GM18519 (cell line): Measurements from ENCODE around the gene KCTD15.

ENCODE experiments used
- ATAC-seq: cut with Tn5 transposase; IDR thresholded peaks from one replicate; pipeline ENCODE4 v1.9.1; 2021; ENCODE audit warnings: mild to moderate bottlenecking, moderate library complexity; ENCODE audit not compliant: unreplicated experiment, low FRiP score

KCTD15 gene

DNA sequence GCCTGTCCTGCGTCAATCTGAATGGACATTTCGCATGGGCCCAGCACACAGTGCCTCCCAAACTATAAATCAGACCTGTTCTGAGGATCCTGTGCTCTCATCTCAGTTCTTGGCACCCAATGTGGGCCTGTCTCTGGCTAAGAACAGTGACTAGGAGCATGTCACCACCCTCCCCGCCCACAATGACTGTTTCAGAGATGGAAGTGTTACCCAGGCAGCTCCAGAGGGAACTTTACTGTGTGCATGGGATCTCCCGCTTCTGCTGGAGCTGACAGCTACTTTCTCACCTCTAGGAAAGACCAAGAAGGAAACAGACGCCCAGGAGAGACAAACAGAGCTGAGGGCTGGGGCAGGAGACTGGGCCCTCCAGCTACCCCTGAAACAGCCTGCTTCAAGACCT lies 45.0 kb downstream of the KCTD15 start:
- no peak for ATAC-seq

DNA sequence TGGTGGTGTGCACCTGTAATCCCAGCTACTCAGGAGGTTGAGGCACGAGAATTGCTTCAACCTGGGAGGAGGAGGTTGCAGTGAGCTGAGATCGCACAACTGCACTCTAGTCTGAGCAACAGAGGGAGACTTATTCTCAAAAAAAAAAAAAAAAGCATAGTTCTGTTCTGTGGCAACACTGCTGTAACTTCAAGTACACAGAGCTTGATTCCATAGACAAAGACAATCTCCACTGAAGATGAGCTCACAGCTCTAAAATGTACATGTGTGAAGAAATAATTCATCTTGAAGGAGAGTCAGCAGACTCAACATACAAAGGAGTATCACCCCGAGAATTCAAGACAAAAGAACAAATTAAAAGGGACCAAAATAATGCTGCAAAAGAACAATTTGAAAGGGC lies 47.8 kb downstream of the KCTD15 start:
- ATAC-seq: no peak

DNA sequence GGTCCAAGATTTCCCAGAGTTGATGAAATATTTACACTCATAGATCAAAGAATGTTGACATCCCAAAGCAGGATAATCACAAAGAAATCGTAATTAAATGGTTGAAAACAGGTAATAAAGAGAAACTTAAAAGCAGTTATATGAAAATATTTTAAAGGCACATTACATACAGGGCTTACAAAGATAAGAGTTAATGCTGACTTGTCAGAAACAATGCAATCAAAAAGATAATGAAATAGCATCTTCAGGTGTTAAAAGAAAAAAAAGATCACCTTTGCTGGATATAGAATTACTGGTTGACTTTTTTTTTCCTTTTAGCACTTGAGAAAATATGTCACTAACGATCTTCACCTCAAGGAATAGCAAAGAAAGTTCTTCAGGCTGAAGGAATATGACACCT lies 48.8 kb downstream of the KCTD15 start:
- no peak for ATAC-seq

DNA sequence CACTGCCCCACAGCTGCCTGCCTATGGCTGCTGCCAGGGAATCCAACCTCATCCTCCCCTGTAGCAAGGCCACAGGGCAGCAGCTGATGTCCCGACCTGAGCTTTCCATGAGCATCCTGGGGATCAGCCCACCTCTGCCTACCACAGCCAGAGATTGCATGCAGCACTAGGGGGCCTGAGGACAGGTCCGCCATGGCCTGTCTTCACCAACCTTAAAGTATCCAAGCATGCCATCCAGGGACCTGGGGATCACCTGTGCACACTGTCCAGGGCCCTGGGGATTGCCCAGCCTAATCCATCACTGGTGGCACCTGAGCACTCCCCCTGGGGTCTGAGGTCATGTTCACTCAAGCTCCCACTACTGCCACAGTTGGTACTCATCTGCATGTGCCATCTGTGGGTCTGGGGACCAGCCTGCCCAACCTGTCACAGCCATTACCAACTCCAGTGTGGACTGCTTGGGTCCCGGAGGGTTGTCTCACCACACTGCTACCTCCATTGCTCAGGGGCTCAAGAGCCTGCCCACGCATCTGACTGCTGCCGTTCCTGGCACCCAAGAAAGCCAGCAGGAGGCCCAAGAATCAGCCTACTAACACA lies 53.0 kb downstream of the KCTD15 start:
- ATAC-seq: no peak

DNA sequence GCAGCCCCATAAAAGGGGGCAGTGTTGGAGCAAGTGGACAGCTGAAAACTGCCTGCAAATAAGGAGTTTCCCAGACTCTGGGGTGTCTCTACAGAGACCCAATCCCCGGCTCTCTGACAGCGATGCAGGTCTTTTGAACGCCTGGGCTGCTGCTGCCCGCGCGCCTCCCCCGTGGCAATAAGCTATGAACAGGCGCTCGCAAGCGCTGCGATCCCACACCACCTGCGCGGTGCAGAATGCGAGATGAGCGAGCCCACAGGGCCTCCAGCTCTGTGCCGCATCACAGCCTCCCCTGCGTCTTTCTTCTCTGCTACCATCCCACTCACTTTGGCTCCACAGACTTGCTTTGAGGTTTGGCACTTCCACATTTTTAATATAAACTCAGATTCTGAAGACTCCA lies 62.3 kb downstream of the KCTD15 start:
- ATAC-seq: no peak

DNA sequence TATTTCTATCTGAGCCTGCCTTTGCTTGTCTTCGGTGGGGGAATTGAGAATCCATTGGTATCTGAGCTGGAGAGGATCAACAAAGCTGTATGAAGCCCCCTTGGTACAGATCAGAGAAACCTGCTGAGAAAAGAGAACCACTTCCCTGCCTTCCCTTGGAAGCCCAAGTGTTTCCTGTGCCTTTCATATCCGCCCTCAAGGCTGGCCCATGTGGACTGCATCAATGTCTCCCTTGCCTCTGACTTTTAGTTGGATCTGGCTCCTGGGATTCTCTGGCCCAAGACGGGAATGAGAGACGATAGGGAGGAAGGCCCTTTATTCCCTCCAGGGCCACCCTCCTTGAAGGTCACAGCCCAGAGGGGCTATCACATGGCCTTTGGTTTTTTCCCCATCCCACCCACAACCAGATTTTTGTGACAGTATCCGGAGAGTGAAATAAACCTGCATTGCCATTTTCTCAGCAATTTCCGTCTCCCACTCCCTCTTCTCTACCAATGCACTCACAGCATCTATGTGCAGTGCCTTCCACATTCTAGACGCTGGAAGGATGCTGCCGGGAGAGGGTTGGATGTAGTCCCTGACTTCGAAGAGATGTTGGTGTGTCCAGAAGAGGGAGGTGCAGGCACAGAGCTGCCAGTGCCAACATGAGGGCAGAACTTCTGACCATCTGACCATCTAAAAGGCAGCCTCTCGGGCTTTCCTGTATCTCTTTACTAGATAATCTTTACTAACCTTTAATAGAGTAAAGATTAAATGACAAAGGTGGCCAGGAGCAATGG lies 63.8 kb downstream of the KCTD15 start:
- no peak for ATAC-seq

DNA sequence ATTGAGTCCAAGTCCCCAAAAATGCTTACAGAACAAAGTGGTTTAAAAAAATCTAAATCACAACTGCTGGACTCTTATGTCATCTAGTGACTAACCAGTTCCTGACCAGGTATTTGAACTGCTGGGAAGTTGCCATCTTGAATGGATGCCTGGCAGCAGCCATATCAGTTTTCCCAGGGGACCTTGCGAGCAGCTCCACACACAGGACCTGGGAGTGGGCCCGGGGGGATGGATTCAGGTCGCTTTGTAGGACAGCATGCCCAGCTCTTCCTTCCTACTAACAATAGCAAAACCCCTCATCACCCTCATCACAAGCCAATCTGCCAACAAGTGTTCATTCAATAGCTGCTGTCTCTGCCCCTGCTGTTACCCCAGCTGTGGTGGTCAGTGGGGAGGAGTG lies 65.3 kb downstream of the KCTD15 start:
- ATAC-seq: no peak

DNA sequence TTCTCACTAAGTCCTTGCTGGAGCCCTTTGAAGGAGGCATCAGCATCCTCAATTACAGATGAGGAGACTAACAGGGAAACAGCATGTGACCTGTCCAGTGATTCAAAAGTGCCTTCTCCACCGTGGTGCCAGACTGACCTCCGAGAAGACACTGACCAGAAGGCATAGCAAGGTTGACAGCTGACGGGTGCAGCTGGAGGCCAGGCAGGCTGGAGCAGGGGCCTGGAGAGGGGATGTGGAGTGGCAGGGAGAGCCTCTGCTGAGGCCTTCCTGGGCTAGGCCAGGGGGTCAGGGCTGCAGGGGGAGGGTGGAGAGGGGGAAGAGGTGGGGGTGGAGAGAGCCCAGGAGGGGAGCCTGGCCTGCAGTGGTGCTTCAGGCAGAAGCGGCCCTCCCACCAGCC lies 66.3 kb downstream of the KCTD15 start:
- ATAC-seq: no peak

DNA sequence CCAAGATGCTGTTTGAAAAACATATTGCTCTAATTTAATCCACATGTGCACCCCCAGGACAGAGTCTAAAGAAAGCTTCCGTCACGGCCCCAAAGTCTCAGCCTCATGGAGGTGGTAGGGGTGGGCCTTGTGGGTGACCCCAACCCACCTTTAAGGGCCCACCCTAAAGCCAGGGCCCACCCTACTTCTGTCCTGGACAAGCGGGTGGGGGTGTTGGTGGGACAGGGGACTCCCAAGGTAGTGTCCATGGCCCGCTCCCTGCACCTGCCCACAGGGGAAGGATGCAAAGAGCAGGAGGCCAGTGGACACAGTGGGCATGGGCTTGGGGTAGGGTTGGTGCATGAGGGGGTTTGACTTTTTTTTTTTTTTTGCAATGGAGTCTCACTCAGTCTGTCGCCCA lies 66.8 kb downstream of the KCTD15 start:
- ATAC-seq: no peak

DNA sequence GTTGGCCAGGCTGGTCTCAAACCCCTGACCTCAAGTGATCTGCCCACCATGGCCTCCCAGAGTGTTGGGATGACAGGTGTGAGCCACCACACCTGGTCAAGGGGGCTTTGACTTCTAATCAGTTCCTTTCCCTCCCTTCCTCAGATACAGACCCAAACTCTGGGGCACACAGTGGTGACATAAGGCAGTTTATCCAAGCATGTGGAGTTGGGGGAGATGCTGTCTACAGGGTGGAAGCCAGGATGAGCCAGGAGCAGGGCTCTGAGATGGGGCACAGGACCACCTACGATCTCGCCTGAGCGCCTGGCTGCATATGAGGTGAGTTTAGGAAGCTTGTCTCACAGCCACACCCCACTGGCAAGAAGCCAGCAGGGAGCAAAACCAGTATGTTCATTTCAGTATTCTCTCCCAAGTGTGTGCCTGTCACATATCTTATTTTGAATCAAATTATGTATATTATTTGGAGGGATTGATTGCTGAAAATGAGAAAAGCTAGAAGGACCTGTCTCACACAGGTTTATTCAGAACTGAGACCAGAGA lies 67.7 kb downstream of the KCTD15 start:
- no peak for ATAC-seq

DNA sequence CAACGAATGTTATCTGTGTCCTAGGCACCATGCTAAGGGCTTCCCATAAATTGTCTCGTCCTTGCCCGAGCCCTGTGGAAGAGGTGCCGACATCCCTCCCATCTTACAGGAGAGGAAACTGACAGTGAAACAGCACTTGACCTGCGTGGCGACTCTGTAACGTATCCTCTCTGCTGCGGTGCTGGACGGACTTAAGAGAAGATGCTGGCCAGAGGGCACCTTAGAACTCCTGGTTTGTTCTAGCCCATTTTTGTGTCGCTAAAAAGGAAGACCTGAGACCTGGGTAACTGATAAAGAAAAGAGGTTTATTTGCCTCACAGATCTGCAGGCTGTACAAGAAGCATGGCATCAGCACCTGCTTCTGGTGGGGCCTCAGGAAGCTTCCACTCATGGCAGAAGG lies 68.6 kb downstream of the KCTD15 start:
- ATAC-seq: no peak
